Stimulated activated CD4-positive, alpha-beta T cell treated with anti-CD3 and anti-CD28 coated beads, TNF-alpha, amount 100 ng/mL, for 1 hour (primary cell): ENCODE results near the gene ATP8A2.
"Not testable (repeated sequence)": the region's sequence is repeated elsewhere in the genome, so short reads cannot be mapped to it uniquely, and the experiment has no call there.

Source experiments
- DNase-seq, 3 donors: peaks; one replicate each; pipeline ENCODE4 v3.0.0-alpha.2; 2020; ENCODE audit warnings: low read depth in 3 of 3, low spot score in 1 of 3

Gene ATP8A2

DNA sequence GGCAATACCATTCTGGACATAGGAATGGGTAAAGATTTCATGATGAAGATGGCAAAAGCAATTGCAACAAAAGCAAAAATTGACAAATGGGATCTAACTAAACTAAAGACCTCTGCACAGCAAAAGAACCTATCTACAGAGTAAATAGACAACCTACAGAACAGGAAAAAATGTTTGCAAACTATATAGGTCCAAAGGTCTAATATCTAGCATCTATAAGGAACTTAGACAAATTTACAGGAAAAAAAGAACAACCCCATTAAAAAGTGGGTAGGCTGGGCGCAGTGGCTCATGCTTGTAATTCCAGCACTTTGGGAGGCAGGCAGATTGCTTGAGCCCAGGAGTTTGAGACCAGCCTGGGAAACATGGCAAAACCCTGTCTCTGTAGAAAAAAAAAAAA, 418.4 kb downstream of the ATP8A2 start:
- DNase-seq, result not testable (repeated sequence)

- no peak for DNase-seq
Measured at GRCh38 chr13:25795277-25795676, 423.5 kb downstream of the ATP8A2 start.

DNA sequence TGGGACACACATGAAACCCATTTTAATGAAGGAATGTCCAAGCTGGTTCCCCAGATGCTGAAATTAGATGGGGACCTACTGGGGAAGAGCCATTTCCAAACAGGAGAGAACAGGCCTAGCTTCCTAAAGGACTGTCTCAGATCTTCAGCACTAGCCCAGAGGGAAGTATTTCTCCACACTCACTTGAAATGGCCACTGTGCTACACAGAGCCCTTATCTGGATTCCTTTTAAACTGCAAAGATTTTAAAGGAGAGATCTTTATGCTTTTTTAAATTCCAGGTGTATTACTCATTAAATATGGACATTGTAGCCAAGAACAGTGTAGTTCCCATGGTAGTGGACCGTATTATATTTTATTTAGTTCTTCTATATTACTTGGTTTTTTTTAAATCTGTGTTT, 424.7 kb downstream of the ATP8A2 start:
- DNase-seq, result no peak

GRCh38 chr13:25798998-25799397, 427.2 kb downstream of the ATP8A2 start:
- no peak for DNase-seq

- DNase-seq, result no peak
Measured at GRCh38 chr13:25800523-25800922, 428.7 kb downstream of the ATP8A2 start.

DNA sequence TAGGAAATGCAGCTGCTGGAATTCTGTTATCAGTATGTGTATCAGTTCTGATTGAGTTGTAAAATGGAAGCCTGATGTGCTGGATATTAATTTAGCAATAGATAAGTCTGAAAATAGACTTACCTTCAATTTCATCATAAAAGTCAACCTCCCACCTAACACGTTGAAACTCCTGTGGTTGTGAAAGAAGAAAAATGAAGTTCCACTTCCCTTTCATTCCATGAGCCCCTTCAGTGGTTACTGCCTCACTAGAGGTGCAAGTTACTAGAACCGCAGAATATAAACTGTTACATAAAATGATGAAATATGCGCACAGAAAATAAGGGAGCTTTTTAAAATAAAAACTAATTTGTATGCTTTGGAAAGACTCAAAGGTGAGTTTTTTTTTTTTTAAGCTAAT, 430.8 kb downstream of the ATP8A2 start:
- no peak for DNase-seq

DNA sequence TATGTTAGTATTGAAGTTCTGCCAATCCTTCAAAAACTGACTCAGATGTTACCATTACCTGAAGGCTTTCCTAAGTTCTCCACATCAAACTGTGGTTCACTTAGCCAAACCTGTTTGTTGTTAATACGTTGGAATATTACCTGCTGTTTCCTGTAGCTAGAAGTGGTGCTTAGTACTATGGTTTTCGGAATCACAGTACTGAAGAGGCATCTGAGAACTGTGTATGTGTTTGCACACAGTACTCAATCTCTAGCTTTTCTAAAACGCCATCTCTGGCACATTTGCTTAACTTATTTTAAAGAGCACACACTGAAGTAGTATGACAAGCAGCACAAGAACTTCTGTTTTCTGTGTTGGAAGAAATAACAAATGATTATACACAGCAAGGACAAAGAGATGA, 431.9 kb downstream of the ATP8A2 start:
- no peak for DNase-seq

DNA sequence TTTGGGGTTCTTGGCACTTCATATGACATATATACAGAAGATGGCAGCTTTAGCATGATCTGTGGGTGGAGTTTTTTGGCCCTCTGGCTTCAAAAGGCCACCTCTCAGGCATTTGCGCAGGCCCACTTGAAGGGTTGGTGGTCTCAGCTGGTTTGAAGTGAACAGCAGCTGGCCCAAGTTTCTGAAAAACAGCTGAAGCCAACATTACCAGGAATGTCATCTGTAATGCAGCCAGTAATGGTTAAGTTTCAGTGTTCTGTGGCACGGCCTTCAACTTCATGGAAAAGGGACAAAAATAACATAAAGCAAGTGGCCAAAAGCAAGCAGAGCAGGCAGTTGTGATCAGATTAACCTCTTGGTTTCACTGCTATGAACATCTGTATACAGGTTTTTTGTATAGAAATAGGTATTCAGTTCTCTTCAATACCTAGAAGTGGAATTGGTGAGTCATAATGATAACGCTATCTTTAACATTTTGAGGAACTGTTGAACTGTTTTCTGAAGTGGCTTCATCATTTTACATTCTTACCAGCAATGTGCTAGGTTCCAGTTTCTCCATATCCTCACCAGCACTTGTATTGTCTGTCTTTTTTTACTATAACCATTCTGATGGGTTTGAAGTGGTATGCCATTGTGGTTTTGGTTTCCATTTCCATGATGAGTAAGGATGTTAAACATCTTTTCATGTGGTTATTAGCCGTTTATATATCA, 434.6 kb downstream of the ATP8A2 start:
- no peak for DNase-seq

DNA sequence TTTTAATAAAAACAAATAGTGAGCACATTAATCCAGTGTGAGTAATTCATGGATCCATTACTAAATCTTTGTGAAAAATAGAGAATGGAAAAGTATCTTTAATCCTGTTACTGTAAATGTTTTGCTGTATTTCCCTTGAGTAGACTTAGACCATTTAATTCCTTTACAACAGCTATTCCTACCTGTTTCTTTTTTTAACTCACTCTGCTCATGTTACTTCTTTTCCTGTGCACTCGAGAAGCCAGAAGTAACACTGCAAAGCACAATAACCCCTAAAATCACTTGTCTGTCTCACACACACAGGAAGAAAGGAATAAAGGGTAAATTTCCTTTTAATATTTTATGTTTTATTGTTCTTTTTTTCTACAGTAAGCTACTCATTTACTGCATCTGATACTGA, 435.8 kb downstream of the ATP8A2 start:
- no peak for DNase-seq

DNA sequence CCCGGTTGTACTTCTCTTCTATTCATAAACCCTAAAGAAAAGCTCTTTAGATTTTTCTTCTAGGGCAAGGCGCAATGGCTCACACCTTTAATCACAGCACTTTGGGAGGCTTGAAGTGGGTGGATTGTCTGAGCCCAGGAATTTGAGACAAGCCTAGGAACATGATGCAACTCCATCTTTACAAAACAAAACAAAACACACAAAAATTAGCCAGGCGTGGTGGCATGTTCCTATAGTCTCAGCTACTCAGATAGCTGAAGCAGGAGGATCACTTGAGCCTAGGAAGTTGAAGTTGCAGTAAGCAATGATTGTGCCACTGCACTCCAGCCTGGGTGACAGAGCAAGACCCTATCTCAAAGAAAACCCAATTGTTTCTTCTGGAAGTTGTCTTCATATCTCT, 439.7 kb downstream of the ATP8A2 start:
- DNase-seq, result no peak

GRCh38 chr13:25816239-25816638, 444.5 kb downstream of the ATP8A2 start:
- no peak for DNase-seq

DNA sequence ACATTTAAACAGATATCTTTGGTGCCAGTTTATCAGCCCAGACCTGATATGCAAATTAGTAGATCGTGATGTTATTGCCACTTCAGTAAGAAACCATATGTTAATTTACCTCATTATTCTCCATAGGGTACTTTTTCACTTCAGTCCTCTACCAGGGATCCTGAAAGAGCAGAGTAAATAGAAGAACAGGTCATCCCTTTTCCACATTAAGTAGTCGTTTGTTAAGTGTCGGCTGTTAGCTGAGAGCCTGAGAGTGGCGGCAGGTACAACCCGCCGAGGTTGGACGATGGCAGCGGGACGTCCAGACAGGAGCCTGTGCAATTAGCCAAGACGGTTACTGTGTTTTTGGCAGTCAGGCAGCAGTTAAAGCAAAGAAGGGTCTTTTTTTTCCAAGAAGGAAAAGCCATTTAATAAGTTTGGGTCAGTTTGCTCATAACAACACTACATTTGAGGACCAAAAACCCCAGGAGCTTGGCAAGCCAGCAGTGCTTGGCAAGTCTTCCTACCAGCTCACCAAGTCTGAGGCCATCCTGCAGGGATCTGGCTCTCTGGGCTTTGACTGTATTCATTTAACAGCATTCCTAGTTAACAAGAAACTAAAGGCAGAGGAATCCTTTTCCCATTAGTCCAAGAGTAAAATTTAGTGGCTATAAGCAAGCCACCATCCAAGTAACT, 448.2 kb downstream of the ATP8A2 start:
- no peak for DNase-seq

DNA sequence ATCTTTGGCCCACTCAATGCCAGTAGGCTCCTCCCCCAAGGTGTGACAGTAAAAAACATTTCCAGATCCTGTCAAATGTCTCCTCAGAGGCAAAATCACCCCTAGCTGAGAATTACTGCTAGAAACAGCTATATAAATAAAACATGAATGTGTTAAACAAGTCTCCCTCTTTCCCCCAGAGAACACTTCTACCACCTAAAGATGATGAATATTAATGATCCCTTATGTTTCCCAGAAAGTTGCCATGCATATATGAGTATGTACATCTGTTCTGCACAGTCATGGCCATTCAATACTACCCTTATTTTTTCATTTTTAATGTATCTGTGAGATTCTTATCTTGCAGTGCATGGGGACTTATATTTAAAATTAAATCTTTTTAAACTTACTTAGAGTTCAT, 450.0 kb downstream of the ATP8A2 start:
- DNase-seq, result no peak

DNA sequence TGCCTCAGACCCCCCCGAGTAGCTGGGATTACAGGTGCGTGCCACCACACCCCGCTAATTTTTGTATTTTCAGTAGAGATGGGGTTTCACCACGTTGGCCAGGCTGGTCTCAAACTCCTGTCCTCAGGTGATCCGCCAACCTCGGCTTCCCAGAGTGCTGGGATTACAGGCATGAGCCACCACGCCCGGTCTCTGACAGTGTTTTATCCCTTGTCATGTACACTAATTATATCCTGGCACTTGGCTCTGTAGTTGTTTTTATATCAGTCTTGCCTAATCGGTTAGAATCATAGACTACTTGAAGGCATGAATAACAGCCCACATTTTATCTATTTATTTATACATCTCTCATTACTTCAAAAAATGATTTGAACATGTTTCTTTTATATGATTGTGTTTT, 455.4 kb downstream of the ATP8A2 start:
- DNase-seq, result not testable (repeated sequence)

- DNase-seq, result no peak
Measured at GRCh38 chr13:25827831-25828465, 456.2 kb downstream of the ATP8A2 start.

DNA sequence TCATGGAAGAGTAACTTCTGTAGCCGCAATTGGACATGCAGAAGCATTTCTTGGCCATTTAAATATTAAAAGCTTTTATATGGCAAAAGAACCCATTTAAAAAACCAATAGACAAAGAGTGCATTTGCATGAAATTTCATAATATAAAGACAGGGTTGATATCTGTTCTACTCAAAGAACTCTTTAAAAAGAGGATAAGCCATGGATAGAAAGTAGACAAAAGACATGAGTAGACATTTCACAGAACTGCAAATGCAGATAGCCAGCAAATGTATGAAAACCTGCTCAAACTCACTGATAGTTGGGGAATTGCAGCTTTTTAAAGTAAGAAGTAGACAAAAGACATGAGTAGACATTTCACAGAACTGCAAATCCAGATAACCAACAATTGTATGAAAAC, 462.0 kb downstream of the ATP8A2 start:
- DNase-seq, result no peak

GRCh38 chr13:25836574-25837336, 465.0 kb downstream of the ATP8A2 start:
- no peak for DNase-seq

DNA sequence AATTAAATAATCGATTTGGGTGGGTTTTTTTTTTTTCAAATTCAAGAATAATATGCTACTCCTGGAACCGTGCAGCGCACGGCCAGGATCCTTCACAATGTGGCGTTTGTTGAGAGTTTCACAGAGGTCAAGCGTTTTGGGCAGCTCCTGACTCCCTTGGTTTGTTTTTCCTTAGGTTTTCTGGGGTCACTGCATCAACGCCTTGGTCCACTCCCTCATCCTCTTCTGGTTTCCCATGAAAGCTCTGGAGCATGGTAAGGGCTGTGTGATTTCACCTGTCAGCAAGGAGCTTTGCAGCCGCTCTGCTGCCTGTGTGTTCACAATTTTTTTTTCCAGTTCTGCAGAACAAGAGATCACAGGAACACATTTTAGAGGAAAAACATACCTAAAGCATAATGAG, 467.6 kb downstream of the ATP8A2 start:
- no peak for DNase-seq

DNA sequence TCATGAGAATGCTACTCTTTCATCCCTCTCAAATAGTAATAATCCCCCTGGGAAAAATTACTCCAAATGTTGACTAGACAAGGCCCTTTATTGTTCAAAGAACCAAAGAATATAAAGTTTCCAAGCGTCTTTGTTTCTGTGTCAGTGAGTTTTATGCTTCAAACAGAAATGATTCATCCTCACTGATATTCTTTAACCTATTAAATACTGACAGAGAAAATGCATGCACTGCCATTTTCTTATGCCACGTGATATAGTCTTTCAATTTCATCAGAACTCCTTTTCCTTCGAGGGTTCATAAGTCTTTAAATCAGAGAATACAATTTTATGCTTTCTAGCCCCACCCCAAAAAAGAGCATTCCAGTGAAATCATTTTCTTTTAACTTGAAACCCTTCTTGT, 468.5 kb downstream of the ATP8A2 start:
- no peak for DNase-seq

DNA sequence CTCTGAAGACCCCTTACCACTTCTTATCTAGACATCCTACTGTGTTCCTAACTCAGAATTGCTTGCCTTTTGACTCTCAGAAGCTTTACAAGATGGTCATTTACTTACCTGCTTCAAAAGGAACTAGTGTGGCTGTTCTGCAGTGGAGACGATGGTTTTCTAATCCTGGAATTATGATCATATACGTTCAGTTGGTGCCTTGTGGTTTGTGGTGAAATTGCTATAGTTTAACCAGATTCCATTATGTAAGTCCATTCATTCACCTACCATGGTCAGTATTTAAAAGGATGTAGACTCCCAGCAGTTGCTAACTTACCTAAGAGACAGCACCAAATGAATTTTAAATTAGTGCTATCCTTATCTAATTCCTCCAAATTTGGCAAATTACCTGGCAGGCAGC, 469.2 kb downstream of the ATP8A2 start:
- DNase-seq, result no peak

GRCh38 chr13:25843692-25844091, 471.9 kb downstream of the ATP8A2 start:
- DNase-seq, result no peak
